ENCODE data around the gene CDON. TPM values are rescaled to one million over a fixed set of nuclear protein-coding genes. Genes with fewer than 3 reads are reported as not detected.
"Not testable (repeated sequence)": the region's sequence is repeated elsewhere in the genome, so short reads cannot be mapped to it uniquely, and the experiment has no call there.

CDON gene
- total and polyA plus RNA-seq, 2 donors, result 8.4 to 47.4 TPM

- no peak overlapping the region for H3K4me3 ChIP-seq (ENCODE audit: low read depth, low read length)
- WGBS, result 77% methylated on average over 4 of the region's 4 CpGs
These were observed 50.9 kb downstream of the CDON start for GRCh38 chr11:126011754-126012153.

GRCh38 chr11:126011265-126011664 is 51.4 kb downstream of the CDON start:
- 64% methylated on average over 3 of the region's 3 CpGs for WGBS
- Histone ChIP-seq H3K36me3 (ENCODE audit: insufficient read depth) (no peaks in the 10 kb centered on the region), H3K4me1 (ENCODE audit: insufficient read depth) (no peaks in the 10 kb centered on the region), H3K4me3 (ENCODE audit: low read depth, low read length) (no peak overlapping the region), H3K27ac (ENCODE audit: low read depth) (no peak overlapping the region)
- DNase-seq (ENCODE audit: extremely low spot score), result no peak

More at GRCh38 chr11:126011754-126012153, 50.9 kb downstream of the CDON start:
- DNase-seq (ENCODE audit: extremely low spot score), result no peak
- H3K4me1 ChIP-seq (ENCODE audit: insufficient read depth), result no peaks in the 10 kb centered on the region
- H3K27ac ChIP-seq (ENCODE audit: low read depth), result no peak overlapping the region
- H3K36me3 ChIP-seq (ENCODE audit: insufficient read depth), result no peaks in the 10 kb centered on the region

GRCh38 chr11:126008956-126009355 is 53.7 kb downstream of the CDON start:
- no peak overlapping the region for H3K4me3 ChIP-seq (ENCODE audit: low read depth, low read length)
- DNase-seq (ENCODE audit: extremely low spot score), result no peak
- WGBS, result 92% methylated on average over 8 of the region's 8 CpGs
- no peaks in the 10 kb centered on the region for H3K36me3 ChIP-seq (ENCODE audit: insufficient read depth)
- H3K27ac ChIP-seq (ENCODE audit: low read depth), result no peak overlapping the region
- no peaks in the 10 kb centered on the region for H3K4me1 ChIP-seq (ENCODE audit: insufficient read depth)

GRCh38 chr11:126007238-126007637 is 55.4 kb downstream of the CDON start:
- H3K4me3 ChIP-seq (ENCODE audit: low read depth, low read length), result no peak overlapping the region
- WGBS, result 38% methylated on average over 3 of the region's 3 CpGs
- H3K36me3 ChIP-seq (ENCODE audit: insufficient read depth), result no peaks in the 10 kb centered on the region
- no peaks in the 10 kb centered on the region for H3K4me1 ChIP-seq (ENCODE audit: insufficient read depth)
- DNase-seq (ENCODE audit: extremely low spot score), result no peak
- H3K27ac ChIP-seq (ENCODE audit: low read depth), result no peak overlapping the region

GRCh38 chr11:126006068-126006467 is 56.6 kb downstream of the CDON start:
- no peaks in the 10 kb centered on the region for H3K4me1 ChIP-seq (ENCODE audit: insufficient read depth)
- no peak overlapping the region for H3K27ac ChIP-seq (ENCODE audit: low read depth)
- H3K36me3 ChIP-seq (ENCODE audit: insufficient read depth), result no peaks in the 10 kb centered on the region
- no peak overlapping the region for H3K4me3 ChIP-seq (ENCODE audit: low read depth, low read length)
- 84% methylated on average over 4 of the region's 4 CpGs for WGBS
- DNase-seq (ENCODE audit: extremely low spot score), result no peak

- Histone ChIP-seq H3K36me3 (ENCODE audit: insufficient read depth) (no peaks in the 10 kb centered on the region), H3K4me3 (ENCODE audit: low read depth, low read length) (no peak overlapping the region), H3K27ac (ENCODE audit: low read depth) (no peak overlapping the region), H3K4me1 (ENCODE audit: insufficient read depth) (no peaks in the 10 kb centered on the region)
- DNase-seq (ENCODE audit: extremely low spot score), result no peak
- WGBS, result 87% methylated on average over 4 of the region's 4 CpGs
These were observed 60.5 kb downstream of the CDON start for GRCh38 chr11:126002181-126002580.

- no peaks in the 10 kb centered on the region for H3K36me3 ChIP-seq (ENCODE audit: insufficient read depth)
- WGBS, result 81% methylated on average over 6 of the region's 6 CpGs
- no peak overlapping the region for H3K27ac ChIP-seq (ENCODE audit: low read depth)
- H3K4me1 ChIP-seq (ENCODE audit: insufficient read depth), result no peaks in the 10 kb centered on the region
- no peak for DNase-seq (ENCODE audit: extremely low spot score)
- no peak overlapping the region for H3K4me3 ChIP-seq (ENCODE audit: low read depth, low read length)
These were observed 63.3 kb downstream of the CDON start for GRCh38 chr11:125999234-125999880.

- no peak for DNase-seq (ENCODE audit: extremely low spot score)
- Histone ChIP-seq H3K36me3 (ENCODE audit: insufficient read depth) (no peaks in the 10 kb centered on the region), H3K4me1 (ENCODE audit: insufficient read depth) (no peaks in the 10 kb centered on the region), H3K27ac (ENCODE audit: low read depth) (no peak overlapping the region), H3K4me3 (ENCODE audit: low read depth, low read length) (no peak overlapping the region)
- WGBS, result 90% methylated on average over 5 of the region's 5 CpGs
These were observed 64.4 kb downstream of the CDON start for GRCh38 chr11:125998267-125998666.

GRCh38 chr11:125995313-125995712 is 67.4 kb downstream of the CDON start:
- whole genome bisulfite sequencing, result 75% methylated on average over 5 of the region's 5 CpGs
- Histone ChIP-seq H3K36me3 (ENCODE audit: insufficient read depth) (no peaks in the 10 kb centered on the region), H3K4me1 (ENCODE audit: insufficient read depth) (no peaks in the 10 kb centered on the region), H3K27ac (ENCODE audit: low read depth) (no peak overlapping the region), H3K4me3 (ENCODE audit: low read depth, low read length) (no peak overlapping the region)
- no peak for DNase-seq (ENCODE audit: extremely low spot score)

- no peaks in the 10 kb centered on the region for H3K4me1 ChIP-seq (ENCODE audit: insufficient read depth)
- no peak overlapping the region for H3K27ac ChIP-seq (ENCODE audit: low read depth)
- WGBS, result 87% methylated on average over 5 of the region's 5 CpGs
- no peaks in the 10 kb centered on the region for H3K36me3 ChIP-seq (ENCODE audit: insufficient read depth)
- DNase-seq (ENCODE audit: extremely low spot score), result no peak
- H3K4me3 ChIP-seq (ENCODE audit: low read depth, low read length), result no peak overlapping the region
These were observed 68.2 kb downstream of the CDON start for GRCh38 chr11:125994509-125994908.

- WGBS, result 88% methylated on average over 7 of the region's 7 CpGs
- no peaks in the 10 kb centered on the region for H3K4me1 ChIP-seq (ENCODE audit: insufficient read depth)
- no peak overlapping the region for H3K27ac ChIP-seq (ENCODE audit: low read depth)
- no peak for DNase-seq (ENCODE audit: extremely low spot score)
- no peaks in the 10 kb centered on the region for H3K36me3 ChIP-seq (ENCODE audit: insufficient read depth)
- no peak overlapping the region for H3K4me3 ChIP-seq (ENCODE audit: low read depth, low read length)
These were observed 69.8 kb downstream of the CDON start for GRCh38 chr11:125992893-125993292.

GRCh38 chr11:125990244-125990643 is 72.4 kb downstream of the CDON start:
- no peak for DNase-seq (ENCODE audit: extremely low spot score)
- Histone ChIP-seq H3K4me1 (ENCODE audit: insufficient read depth) (no peaks in the 10 kb centered on the region), H3K4me3 (ENCODE audit: low read depth, low read length) (no peak overlapping the region), H3K27ac (ENCODE audit: low read depth) (no peak overlapping the region), H3K36me3 (ENCODE audit: insufficient read depth) (no peaks in the 10 kb centered on the region)
- 53% methylated on average over 3 of the region's 3 CpGs for WGBS

- no peak overlapping the region for H3K27ac ChIP-seq (ENCODE audit: low read depth)
- 63% methylated on average over 5 of the region's 5 CpGs for WGBS
- no peak for DNase-seq (ENCODE audit: extremely low spot score)
These were observed 75.5 kb downstream of the CDON start for GRCh38 chr11:125987066-125987641.

GRCh38 chr11:125985956-125986355 is 76.7 kb downstream of the CDON start:
- not testable (repeated sequence) for DNase-seq (ENCODE audit: extremely low spot score); H3K36me3 ChIP-seq (ENCODE audit: insufficient read depth); H3K4me1 ChIP-seq (ENCODE audit: insufficient read depth); H3K4me3 ChIP-seq (ENCODE audit: low read depth, low read length); H3K27ac ChIP-seq (ENCODE audit: low read depth)
- 96% methylated on average over 6 of the region's 6 CpGs for WGBS

More at GRCh38 chr11:125987066-125987641, 75.5 kb downstream of the CDON start:
- Histone ChIP-seq H3K4me1 (ENCODE audit: insufficient read depth) (no peaks in the 10 kb centered on the region), H3K36me3 (ENCODE audit: insufficient read depth) (no peaks in the 10 kb centered on the region), H3K4me3 (ENCODE audit: low read depth, low read length) (no peak overlapping the region)
